Endothelial cell of umbilical vein (primary cell): ENCODE measurements around the gene PRKAG2. TPM values are rescaled to one million over a fixed set of nuclear protein-coding genes. Genes with fewer than 3 reads are reported as not detected.

Source experiments
- BruUV-seq: library from RNA; stranded (reverse); fragments of 400-500 nt; replicated peaks from 2 replicates; lab custom pipeline; 2021; lab: Mats Ljungman, UMichigan
- CTCF ChIA-PET: fragments of 300-600, 350-600 bp; sonication (Branson Sonifier 250); formaldehyde crosslinking; loops from one replicate; lab custom pipeline; 2021; ENCODE audit warnings: antibody characterized with exemption, inconsistent platforms; lab: Charles Lee
- POLR2A ChIA-PET: fragments of 300-600, 350-600 bp; sonication (Branson Sonifier 250); formaldehyde crosslinking; loops from one replicate; lab custom pipeline; 2021; ENCODE audit warnings: antibody characterized with exemption, inconsistent platforms; lab: Charles Lee
- DNase-seq: peaks from one replicate; pipeline ENCODE4 v3.0.0-alpha.2; 2011; ENCODE audit warnings: low read depth, low spot score
- FAIRE-seq: peaks from 2 replicates; lab custom pipeline; 2011; peaks lifted over from hg19 to GRCh38; lab: Jason Lieb, UNC
- H2AFZ ChIP-seq: 2 replicates; pipeline ENCODE4 v1.6.0; 2012; ENCODE audit warnings: low read depth, low read length, control low read depth, inconsistent platforms
- H3K27ac ChIP-seq: 2 replicates; pipeline ENCODE4 v1.5.1; 2011; ENCODE audit warnings: low read depth, mild to moderate bottlenecking, control low read depth, low read length, moderate library complexity; ENCODE audit not compliant: insufficient read depth
- H3K27me3 ChIP-seq, 2 experiments: 2 replicates each; pipeline versions ENCODE4 v1.6.0 to v1.6.1; 2011; ENCODE audit warnings: low read length in 2 of 2, mixed read lengths in 1 of 2; ENCODE audit not compliant: control insufficient read depth in 2 of 2, insufficient read depth in 2 of 2
- H3K36me3 ChIP-seq, 2 experiments: 2 replicates in 1 of 2; 3 replicates in 1 of 2; pipeline ENCODE4 v1.5.1; 2011; ENCODE audit warnings: low read length in 2 of 2, mild to moderate bottlenecking in 1 of 2, moderate library complexity in 1 of 2; ENCODE audit not compliant: control insufficient read depth in 2 of 2, insufficient read depth in 2 of 2; ENCODE audit errors: extremely low read depth in 1 of 2
- H3K4me1 ChIP-seq: 3 replicates; pipeline ENCODE4 v1.5.1; 2011; ENCODE audit warnings: mild to moderate bottlenecking, low read length; ENCODE audit not compliant: control insufficient read depth, insufficient read depth; ENCODE audit errors: extremely low read depth
- H3K4me2 ChIP-seq: 2 replicates; pipeline ENCODE4 v1.6.1; 2011; ENCODE audit warnings: low read length, control low read depth, mixed read lengths; ENCODE audit not compliant: insufficient read depth
- H3K4me3 ChIP-seq, 3 experiments: fragments of 200-600 bp in 1 of 3; sonication (generic), shearing (Covaris generic) in 1 of 3; replicated peaks in 1 of 3; 2 replicates each; pipeline ENCODE4 v1.5.1; 2011 to 2016; ENCODE audit warnings: control low read depth in 3 of 3, low read length in 3 of 3, mild to moderate bottlenecking in 2 of 3, inconsistent platforms in 1 of 3, low read depth in 1 of 3, moderate library complexity in 1 of 3; ENCODE audit not compliant: insufficient read depth in 1 of 3
- H3K79me2 ChIP-seq: 2 replicates; pipeline ENCODE4 v1.6.0; 2012; ENCODE audit warnings: low read length, inconsistent platforms; ENCODE audit not compliant: control insufficient read depth, insufficient read depth
- H3K9ac ChIP-seq: replicated peaks from 2 replicates; pipeline ENCODE3; 2011; ENCODE audit warnings: low read length, control low read depth; ENCODE audit not compliant: insufficient read depth; ENCODE audit errors: extremely low read depth
- H3K9me1 ChIP-seq: replicated peaks from 3 replicates; pipeline ENCODE4 v1.6.0; 2011; ENCODE audit warnings: mild to moderate bottlenecking, low read length; ENCODE audit not compliant: control insufficient read depth, insufficient read depth; ENCODE audit errors: extremely low read depth
- H3K9me3 ChIP-seq: replicated peaks from 2 replicates; pipeline ENCODE4 v1.5.1; 2012; ENCODE audit warnings: low read length, inconsistent platforms; ENCODE audit not compliant: control insufficient read depth, insufficient read depth
- H4K20me1 ChIP-seq: replicated peaks from 2 replicates; pipeline ENCODE3; 2011; ENCODE audit warnings: mild to moderate bottlenecking, low read length; ENCODE audit not compliant: control insufficient read depth, insufficient read depth; ENCODE audit errors: extremely low read depth
- CTCF ChIP-seq, 2 donors: IDR thresholded peaks; 1 replicate in 1 of 2; 2 replicates in 1 of 2; pipeline ENCODE4 v1.5.1; 2011; ENCODE audit warnings: low read length in 2 of 2, mild to moderate bottlenecking in 2 of 2, moderate library complexity in 2 of 2, control low read depth in 1 of 2, inconsistent platforms in 1 of 2, low read depth in 1 of 2; ENCODE audit not compliant: insufficient read depth in 1 of 2; ENCODE audit errors: extremely low read depth in 1 of 2
- EZH2 ChIP-seq: IDR thresholded peaks from 2 replicates; pipeline ENCODE4 v1.6.1; 2012; ENCODE audit warnings: borderline replicate concordance, low read depth, mild to moderate bottlenecking, moderate library complexity, low read length, inconsistent platforms; ENCODE audit not compliant: severe bottlenecking
- FOS ChIP-seq: IDR thresholded peaks from 2 replicates; pipeline ENCODE4 v1.6.1; 2011; ENCODE audit warnings: mild to moderate bottlenecking, low read length, moderate library complexity, borderline replicate concordance; ENCODE audit not compliant: insufficient read depth
- GATA2 ChIP-seq: IDR thresholded peaks from 2 replicates; pipeline ENCODE4 v1.7.0; 2011; ENCODE audit warnings: low read depth, mild to moderate bottlenecking, moderate library complexity, mixed read lengths, low read length; ENCODE audit not compliant: insufficient read length, insufficient read depth
- JUN ChIP-seq: IDR thresholded peaks from 2 replicates; pipeline ENCODE4 v1.6.1; 2011; ENCODE audit warnings: borderline replicate concordance, low read depth; ENCODE audit not compliant: insufficient read length, insufficient read depth
- MYC ChIP-seq: IDR thresholded peaks from one replicate; pipeline ENCODE4 v1.6.1; 2011; ENCODE audit warnings: mild to moderate bottlenecking, low read depth, low read length
- POLR2A ChIP-seq: IDR thresholded peaks from 2 replicates; pipeline ENCODE4 v1.6.1; 2012; ENCODE audit warnings: low read depth, mild to moderate bottlenecking, control low read depth, low read length
- POLR2AphosphoS5 ChIP-seq: IDR thresholded peaks from 2 replicates; pipeline ENCODE4 v1.6.1; 2012; ENCODE audit warnings: low read depth, mild to moderate bottlenecking, control low read depth, low read length, moderate library complexity; ENCODE audit not compliant: insufficient read depth
- dilution Hi-C: fragments of 300-500 bp; cut with MboI; formaldehyde crosslinking; loops from one replicate; pipeline ENCODE4 v1.15.0; 2019; ENCODE audit warnings: low sequenced_read_pairs; ENCODE audit not compliant: extremely low pct_ligation_motif_present
- intact Hi-C: fragments of 100-400 bp; cut with micrococcal nuclease; formaldehyde crosslinking; loops from one replicate; pipeline ENCODE4 v1.10.0; 2022
- polyA plus RNA-seq, 4 experiments: library from polyadenylated mRNA; depleted of rRNA in 3 of 4; stranded (reverse) in 3 of 4; unstranded in 1 of 4; fragments of >200 nt; gene quantifications; 2 replicates each; pipeline versions ENCODE4 v1.2.1 to v1.2.3, GENCODE V29; 2011 to 2012; ENCODE audit warnings: missing spikeins in 1 of 4
- total RNA-seq: library from RNA; stranded (reverse); gene quantifications from 2 replicates; pipeline ENCODE4 v1.2.3, GENCODE V29; 2021
- TF ChIP-seq, protein P1 (sequence below): IDR thresholded peaks from 2 replicates; pipeline ENCODE4 v1.6.1; 2011; ENCODE audit not compliant: insufficient read depth, insufficient read length

PRKAG2 gene
- total and polyA plus RNA-seq, 2 donors (not counting 3 experiments of a cell fraction or from before 2014, with no cell fraction given): 19.3 to 51.5 TPM

- no TSS peak for BruUV-seq
- Histone ChIP-seq H3K9ac (no peak overlapping the region), H3K4me3 (no peak overlapping the region), H3K79me2 (no peaks in the 10 kb centered on the region), H3K9me3 (no peaks in the 10 kb centered on the region), H3K36me3 (no peaks in the 10 kb centered on the region), H3K27me3 (no peaks in the 10 kb centered on the region), H3K27ac (no peak overlapping the region), H3K9me1 (no peaks in the 10 kb centered on the region), H4K20me1 (no peaks in the 10 kb centered on the region), H3K4me1 (peaks cover 23% of the 10 kb centered on the region), H3K4me2 (no peak overlapping the region), H2AFZ (no peak overlapping the region)
- no peak for DNase-seq
- TF ChIP-seq POLR2A: no peak
- TF ChIP-seq GATA2: no peak
- TF ChIP-seq MYC: no peak
- TF ChIP-seq, protein P1, sequence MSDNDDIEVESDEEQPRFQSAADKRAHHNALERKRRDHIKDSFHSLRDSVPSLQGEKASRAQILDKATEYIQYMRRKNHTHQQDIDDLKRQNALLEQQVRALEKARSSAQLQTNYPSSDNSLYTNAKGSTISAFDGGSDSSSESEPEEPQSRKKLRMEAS: no peak
- no peak for TF ChIP-seq POLR2AphosphoS5
- TF ChIP-seq CTCF (IDR thresholded peaks at IDR 0.05; ENCODE audit: extremely low read depth in 1 of 2, insufficient read depth in 1 of 2, low read depth in 1 of 2, low read length in 2 of 2): no peak
- no peak for TF ChIP-seq JUN
- TF ChIP-seq EZH2: no peak
- no peak for TF ChIP-seq FOS
- CTCF ChIA-PET: interaction anchor here (0.6 to 1.6 kb wide), 3 partner anchors 13 to 107 kb away, joined by 3 to 4 read pairs (median 4); no protein-coding TSS in a partner anchor
- POLR2A ChIA-PET: no interaction called here
- dilution Hi-C loops (no loop called here), intact Hi-C loops (no loop called here)
- FAIRE-seq: no peak
Measured at GRCh38 chr7:151732292-151732691, 144.6 kb downstream of the PRKAG2 start.
